Activated T-cell treated with anti-CD3 and anti-CD28 coated beads, Interleukin-2, amount 50 U/mL, for 48 hours (primary cell): ENCODE measurements around the gene NDUFB7.
"Not testable (repeated sequence)": the region's sequence is repeated elsewhere in the genome, so short reads cannot be mapped to it uniquely, and the experiment has no call there.

Experiments
- DNase-seq, 2 experiments: peaks; one replicate each; pipeline ENCODE4 v3.0.0-alpha.2; 2020

NDUFB7 gene

GRCh38 chr19:14553042-14553938 lies 18.6 kb downstream of the NDUFB7 start:
- no peak for DNase-seq

GRCh38 chr19:14552006-14552360 lies 19.9 kb downstream of the NDUFB7 start:
- not testable (repeated sequence) for DNase-seq

GRCh38 chr19:14551134-14552005 lies 20.5 kb downstream of the NDUFB7 start:
- DNase-seq, result peak; percentile 76 to 82

GRCh38 chr19:14550201-14550754 lies 21.6 kb downstream of the NDUFB7 start:
- no peak for DNase-seq

- no peak for DNase-seq
These were observed 26.2 kb downstream of the NDUFB7 start for GRCh38 chr19:14545716-14546082.

GRCh38 chr19:14544977-14545715 lies 26.7 kb downstream of the NDUFB7 start:
- no peak for DNase-seq

- DNase-seq, result no peak
These were observed 27.8 kb downstream of the NDUFB7 start for GRCh38 chr19:14544047-14544446.

- DNase-seq, result no peak
These were observed 29.0 kb downstream of the NDUFB7 start for GRCh38 chr19:14542711-14543328.

- not testable (repeated sequence) for DNase-seq
These were observed 29.9 kb downstream of the NDUFB7 start for GRCh38 chr19:14541979-14542378.

GRCh38 chr19:14540741-14541525 lies 30.9 kb downstream of the NDUFB7 start:
- no peak for DNase-seq

- DNase-seq, result peak; percentile 62 to 71
These were observed 34.8 kb downstream of the NDUFB7 start for GRCh38 chr19:14536926-14537692.

- DNase-seq, result no peak
These were observed 38.4 kb downstream of the NDUFB7 start for GRCh38 chr19:14533450-14533849.

GRCh38 chr19:14530506-14530905 lies 41.4 kb downstream of the NDUFB7 start:
- no peak for DNase-seq

- DNase-seq, result peak in 1 of 2 experiments; percentile 50
These were observed 41.9 kb downstream of the NDUFB7 start for GRCh38 chr19:14530005-14530348.

GRCh38 chr19:14529254-14530004 lies 42.4 kb downstream of the NDUFB7 start, which contains the start of gene TECR:
TECR (plus strand) TSS chr19:14529594; CDS start chr19:14529697, 103 bp downstream.
- DNase-seq, result peak; percentile 100

- DNase-seq, result no peak
These were observed 43.2 kb downstream of the NDUFB7 start for GRCh38 chr19:14528419-14529253.

GRCh38 chr19:14526423-14526822 lies 45.4 kb downstream of the NDUFB7 start:
- no peak for DNase-seq

GRCh38 chr19:14525729-14526128 lies 46.1 kb downstream of the NDUFB7 start:
- no peak for DNase-seq

GRCh38 chr19:14520543-14520942 lies 51.3 kb downstream of the NDUFB7 start:
- no peak for DNase-seq
